Epithelial cell of esophagus (primary cell): ENCODE data around the gene ARHGEF39.

Experiments
- DNase-seq: peaks from one replicate; pipeline ENCODE4 v3.0.0; 2010; ENCODE audit warnings: low read depth
- H3K4me3 ChIP-seq: 2 replicates; pipeline ENCODE4 v1.5.1; 2011; ENCODE audit warnings: mild to moderate bottlenecking, low read length, control low read depth
- TF ChIP-seq, protein P1 (sequence below): IDR thresholded peaks from 2 replicates; pipeline ENCODE4 v1.5.1; 2011; ENCODE audit warnings: low read depth, mild to moderate bottlenecking, low read length, control low read depth, inconsistent platforms; ENCODE audit not compliant: insufficient read depth; ENCODE audit errors: missing control alignments

ARHGEF39 gene

DNA sequence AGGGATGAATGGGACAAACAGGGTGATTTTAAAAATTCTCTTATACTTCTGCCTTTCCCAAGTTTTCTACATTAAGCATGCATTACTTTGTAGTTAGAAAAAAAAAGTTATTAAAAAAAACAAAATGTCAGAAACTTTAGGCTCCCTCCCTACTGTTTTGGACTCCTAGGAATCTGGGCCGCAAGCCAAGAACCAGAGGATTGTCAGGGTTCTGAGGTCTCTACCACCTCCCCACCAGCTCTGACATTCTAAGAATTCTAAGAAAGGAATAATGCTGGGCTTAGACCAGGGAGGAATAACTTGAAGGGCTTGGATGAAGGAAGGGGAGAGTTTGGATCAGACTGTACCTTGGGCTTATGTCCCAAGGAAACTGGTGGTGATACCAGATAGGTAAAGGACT is 1.1 kb upstream of the ARHGEF39 start:
- DNase-seq, result no peak
- TF ChIP-seq, protein P1, sequence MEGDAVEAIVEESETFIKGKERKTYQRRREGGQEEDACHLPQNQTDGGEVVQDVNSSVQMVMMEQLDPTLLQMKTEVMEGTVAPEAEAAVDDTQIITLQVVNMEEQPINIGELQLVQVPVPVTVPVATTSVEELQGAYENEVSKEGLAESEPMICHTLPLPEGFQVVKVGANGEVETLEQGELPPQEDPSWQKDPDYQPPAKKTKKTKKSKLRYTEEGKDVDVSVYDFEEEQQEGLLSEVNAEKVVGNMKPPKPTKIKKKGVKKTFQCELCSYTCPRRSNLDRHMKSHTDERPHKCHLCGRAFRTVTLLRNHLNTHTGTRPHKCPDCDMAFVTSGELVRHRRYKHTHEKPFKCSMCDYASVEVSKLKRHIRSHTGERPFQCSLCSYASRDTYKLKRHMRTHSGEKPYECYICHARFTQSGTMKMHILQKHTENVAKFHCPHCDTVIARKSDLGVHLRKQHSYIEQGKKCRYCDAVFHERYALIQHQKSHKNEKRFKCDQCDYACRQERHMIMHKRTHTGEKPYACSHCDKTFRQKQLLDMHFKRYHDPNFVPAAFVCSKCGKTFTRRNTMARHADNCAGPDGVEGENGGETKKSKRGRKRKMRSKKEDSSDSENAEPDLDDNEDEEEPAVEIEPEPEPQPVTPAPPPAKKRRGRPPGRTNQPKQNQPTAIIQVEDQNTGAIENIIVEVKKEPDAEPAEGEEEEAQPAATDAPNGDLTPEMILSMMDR, result no peak
- H3K4me3 ChIP-seq, result no peak overlapping the region

DNA sequence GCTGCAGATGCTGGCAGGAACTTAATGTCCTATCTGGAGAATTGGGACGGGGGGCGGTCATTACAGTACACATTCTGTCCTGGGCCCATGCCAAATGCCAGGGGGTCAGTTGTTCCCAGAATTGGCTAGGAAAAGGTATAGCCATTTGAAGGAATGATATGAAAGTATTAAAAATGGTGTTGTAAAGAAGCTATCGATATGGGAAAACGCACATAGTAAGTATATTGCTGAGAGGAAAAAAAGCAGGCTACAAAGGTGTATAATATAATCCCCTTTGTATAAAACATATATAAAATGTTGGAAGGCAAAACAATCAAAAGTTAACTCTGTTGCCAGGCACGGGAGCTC is 450 bp upstream of the ARHGEF39 start:
- no peak for DNase-seq
- TF ChIP-seq, protein P1, result no peak
- H3K4me3 ChIP-seq, result peak overlapping the region; percentile 66

DNA sequence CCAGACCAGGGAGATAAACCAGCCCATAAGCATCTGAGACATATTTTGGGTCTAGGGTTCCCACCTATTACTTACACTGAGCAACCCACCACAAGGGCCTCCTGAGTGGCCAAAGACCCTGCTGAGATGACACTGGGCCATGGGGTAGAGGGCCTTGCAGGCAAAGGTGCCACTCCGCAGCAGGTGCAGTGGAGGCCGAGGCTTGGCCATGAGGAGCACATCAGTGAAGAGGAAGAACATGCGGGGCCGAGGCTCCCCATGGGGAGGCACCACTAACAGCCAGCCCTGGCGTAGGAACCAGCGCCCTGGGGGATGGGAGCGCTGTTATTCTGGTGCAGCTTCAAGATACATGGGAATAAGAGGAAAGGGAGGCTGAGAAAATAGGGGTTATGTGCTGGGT is 2.6 kb downstream of the ARHGEF39 start:
- no peak for DNase-seq
- H3K4me3 ChIP-seq, result no peak overlapping the region
- TF ChIP-seq, protein P1, result no peak

DNA sequence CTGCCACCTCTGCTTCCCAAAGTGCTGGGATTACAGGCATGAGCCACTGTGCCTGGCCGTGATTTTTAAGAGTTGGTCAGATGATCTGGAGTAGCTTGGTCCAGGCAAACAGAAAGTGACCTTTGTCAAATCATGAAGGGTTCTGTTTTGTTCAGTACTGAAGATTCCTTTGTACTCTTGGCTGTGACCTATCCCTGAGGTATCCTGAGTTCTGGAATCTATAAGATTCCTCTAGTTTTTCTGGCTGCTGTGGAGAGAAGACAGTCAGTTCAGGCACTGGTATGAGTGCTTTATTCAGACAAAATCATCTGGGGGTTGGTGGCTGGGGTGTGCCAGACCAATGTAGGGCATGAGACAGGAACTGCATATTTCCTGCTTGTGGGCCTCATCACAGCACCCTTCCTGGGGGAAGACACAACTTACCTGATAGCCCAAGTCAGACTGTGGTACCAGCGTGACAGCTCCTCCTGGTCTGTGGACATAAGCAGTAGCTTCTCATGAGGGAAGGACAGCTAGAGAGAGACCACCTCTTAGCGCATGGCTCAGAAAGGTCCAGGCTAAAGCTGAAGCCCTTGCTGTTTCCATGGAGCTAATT is 3.1 kb downstream of the ARHGEF39 start:
- TF ChIP-seq, protein P1, result no peak
- no peak for DNase-seq
- no peak overlapping the region for H3K4me3 ChIP-seq

DNA sequence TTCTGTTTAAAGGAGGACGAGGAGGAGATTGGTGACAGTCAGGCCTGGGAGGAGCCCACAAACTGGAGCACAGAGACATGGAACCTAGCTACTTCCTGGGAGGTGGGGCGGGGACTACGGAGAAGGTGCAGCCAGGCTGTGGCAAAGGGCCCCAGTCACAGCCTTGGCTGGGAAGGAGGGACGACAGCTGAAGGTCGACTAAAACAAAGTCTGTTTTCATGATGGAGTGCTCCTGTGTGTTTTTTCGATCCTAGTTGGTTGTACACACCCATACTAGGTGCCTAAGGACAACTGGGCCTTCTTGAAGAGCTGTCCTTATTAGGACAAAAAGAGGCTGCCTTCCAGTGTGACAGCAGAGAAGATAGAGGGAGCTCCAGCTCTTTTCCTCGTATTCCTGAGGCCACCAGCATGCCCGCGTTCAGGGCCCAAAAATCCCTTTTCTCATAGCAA is 4.0 kb downstream of the ARHGEF39 start:
- TF ChIP-seq, protein P1, result peak; percentile 66
- H3K4me3 ChIP-seq, result no peak overlapping the region
- peak; percentile 61 for DNase-seq

DNA sequence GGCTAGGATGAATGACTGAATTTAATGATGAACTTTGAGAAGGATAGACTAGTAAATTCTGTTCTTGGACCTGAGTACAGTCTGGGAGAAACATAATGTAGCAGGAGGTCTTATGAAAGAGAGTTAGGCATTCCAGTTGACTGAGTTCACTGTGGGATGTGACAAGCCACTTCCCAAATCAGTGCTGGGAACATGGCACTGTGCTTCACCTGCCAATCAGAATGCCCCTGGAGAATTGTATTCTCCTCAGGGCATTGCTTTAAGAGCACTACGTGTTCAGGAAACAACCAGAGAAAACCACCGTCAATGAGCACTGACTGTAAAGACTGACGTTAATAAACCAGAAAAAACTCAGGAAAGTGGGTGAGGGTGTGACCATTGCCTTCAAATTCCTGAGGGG is 5.7 kb downstream of the ARHGEF39 start:
- no peak overlapping the region for H3K4me3 ChIP-seq
- DNase-seq, result peak; percentile 66
- TF ChIP-seq, protein P1, result no peak

DNA sequence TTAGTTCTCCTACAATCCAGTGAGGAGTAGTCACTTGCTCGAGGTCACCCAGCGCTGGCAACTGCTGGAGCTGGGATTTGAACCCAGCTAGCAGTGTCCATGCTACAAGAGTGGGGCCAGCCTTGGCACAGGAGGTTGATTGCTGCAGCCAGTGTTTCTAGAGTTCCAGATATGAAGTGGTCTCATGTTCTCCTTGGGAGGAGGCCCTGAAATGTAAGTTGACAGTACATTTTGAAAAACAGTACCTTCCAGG is 6.1 kb downstream of the ARHGEF39 start:
- peak overlapping the region; percentile 81 for H3K4me3 ChIP-seq
- peak; percentile 54 for DNase-seq
- TF ChIP-seq, protein P1, result no peak
